ENCODE measurements around the gene C12orf76.

GRCh38 chr12:109999983-110000505 lies 48.3 kb downstream of the C12orf76 start:
- TF ChIP-seq ELF1 (IDR thresholded peaks at IDR 0.05) (no peak), CTCF (IDR thresholded peaks at IDR 0.05) (no peak), RXRA (IDR thresholded peaks at IDR 0.05; ENCODE audit: borderline replicate concordance, low read depth) (no peak), RAD21 (IDR thresholded peaks at IDR 0.05; ENCODE audit: low read length) (no peak), ZBTB33 (IDR thresholded peaks at IDR 0.05; ENCODE audit: borderline replicate concordance, low read depth) (no peak), FOXM1 (IDR thresholded peaks at IDR 0.05; ENCODE audit: low read depth) (no peak), POLR2AphosphoS5 (IDR thresholded peaks at IDR 0.05; ENCODE audit: low read depth, low read length) (no peak), NRF1 (IDR thresholded peaks at IDR 0.05; ENCODE audit: low read depth, low read length) (no peak), MXI1 (IDR thresholded peaks at IDR 0.05; ENCODE audit: low read depth, low read length) (no peak), SIN3A (IDR thresholded peaks at IDR 0.05; ENCODE audit: borderline replicate concordance, low read depth, low read length) (no peak), EZH2phosphoT487 (IDR thresholded peaks at IDR 0.05; ENCODE audit: borderline replicate concordance, low read depth) (no peak)
